Measurements from ENCODE around the gene APOO.

Gene APOO

DNA sequence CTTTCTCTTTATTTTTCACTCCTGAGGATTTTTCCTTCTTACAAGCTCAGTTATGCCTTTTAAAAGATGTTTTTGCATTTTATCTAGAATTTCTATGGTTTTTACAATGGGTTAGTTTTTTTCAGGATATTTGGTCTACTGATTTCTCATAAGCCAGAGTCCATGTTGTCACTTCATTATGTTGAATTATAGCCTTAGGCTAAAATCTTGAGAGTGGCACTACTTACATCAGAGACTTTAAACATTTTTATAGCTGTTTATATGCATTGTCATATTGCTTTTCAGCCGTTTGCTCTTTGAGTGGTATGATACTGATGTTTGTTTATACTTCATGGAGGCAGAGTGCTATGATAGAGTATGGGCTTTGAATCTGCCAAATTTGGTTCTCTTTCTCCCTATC, 36.5 kb upstream of the APOO start:
- H3K27ac ChIP-seq = no peak overlapping the region
- TF ChIP-seq, protein P1, sequence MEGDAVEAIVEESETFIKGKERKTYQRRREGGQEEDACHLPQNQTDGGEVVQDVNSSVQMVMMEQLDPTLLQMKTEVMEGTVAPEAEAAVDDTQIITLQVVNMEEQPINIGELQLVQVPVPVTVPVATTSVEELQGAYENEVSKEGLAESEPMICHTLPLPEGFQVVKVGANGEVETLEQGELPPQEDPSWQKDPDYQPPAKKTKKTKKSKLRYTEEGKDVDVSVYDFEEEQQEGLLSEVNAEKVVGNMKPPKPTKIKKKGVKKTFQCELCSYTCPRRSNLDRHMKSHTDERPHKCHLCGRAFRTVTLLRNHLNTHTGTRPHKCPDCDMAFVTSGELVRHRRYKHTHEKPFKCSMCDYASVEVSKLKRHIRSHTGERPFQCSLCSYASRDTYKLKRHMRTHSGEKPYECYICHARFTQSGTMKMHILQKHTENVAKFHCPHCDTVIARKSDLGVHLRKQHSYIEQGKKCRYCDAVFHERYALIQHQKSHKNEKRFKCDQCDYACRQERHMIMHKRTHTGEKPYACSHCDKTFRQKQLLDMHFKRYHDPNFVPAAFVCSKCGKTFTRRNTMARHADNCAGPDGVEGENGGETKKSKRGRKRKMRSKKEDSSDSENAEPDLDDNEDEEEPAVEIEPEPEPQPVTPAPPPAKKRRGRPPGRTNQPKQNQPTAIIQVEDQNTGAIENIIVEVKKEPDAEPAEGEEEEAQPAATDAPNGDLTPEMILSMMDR (IDR thresholded peaks at IDR 0.05) = no peak
- TF ChIP-seq ZFX (IDR thresholded peaks at IDR 0.05; ENCODE audit: borderline replicate concordance) = no peak

DNA sequence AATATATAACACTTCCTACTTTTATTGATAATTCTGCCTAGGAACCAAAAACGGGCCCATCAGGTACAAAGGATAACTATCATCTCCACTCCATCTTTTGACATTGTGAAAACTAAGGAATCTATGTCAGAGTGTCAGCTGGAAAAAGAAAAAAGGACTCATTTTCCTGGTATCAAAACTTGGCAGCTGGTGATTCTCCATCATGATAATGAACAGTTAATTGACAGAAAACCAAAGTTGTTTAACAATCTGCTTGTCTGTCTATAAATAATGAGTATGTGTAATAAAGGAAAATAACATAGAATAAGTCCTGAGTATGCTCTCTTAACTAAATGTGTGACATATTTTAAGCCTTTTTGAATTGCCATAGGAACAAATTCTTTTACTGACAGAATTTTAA, 31.5 kb upstream of the APOO start:
- TF ChIP-seq ZFX (IDR thresholded peaks at IDR 0.05; ENCODE audit: borderline replicate concordance) = no peak
- TF ChIP-seq, protein P1 (IDR thresholded peaks at IDR 0.05) = no peak
- H3K27ac ChIP-seq = no peak overlapping the region

DNA sequence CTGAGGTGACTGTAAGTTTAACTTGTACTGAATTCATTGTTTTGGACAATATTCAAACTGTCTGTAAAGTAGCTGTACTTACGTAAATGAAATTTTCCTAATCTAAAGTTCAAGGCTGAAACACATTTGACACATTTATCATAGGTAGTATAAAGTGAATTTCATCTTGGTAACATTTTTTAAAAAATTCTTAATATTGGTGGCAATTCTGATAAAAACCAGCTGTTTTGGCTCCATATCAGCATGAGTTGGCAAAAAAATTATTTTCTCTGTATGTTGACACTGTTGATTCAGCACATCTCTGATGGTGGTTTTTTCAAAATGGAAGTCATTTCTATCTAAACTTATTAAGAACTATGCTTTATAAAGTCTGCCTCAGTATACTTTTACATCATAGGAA, 31.0 kb upstream of the APOO start:
- H3K27ac ChIP-seq = no peak overlapping the region
- TF ChIP-seq, protein P1 (IDR thresholded peaks at IDR 0.05) = no peak
- TF ChIP-seq ZFX (IDR thresholded peaks at IDR 0.05; ENCODE audit: borderline replicate concordance) = no peak

DNA sequence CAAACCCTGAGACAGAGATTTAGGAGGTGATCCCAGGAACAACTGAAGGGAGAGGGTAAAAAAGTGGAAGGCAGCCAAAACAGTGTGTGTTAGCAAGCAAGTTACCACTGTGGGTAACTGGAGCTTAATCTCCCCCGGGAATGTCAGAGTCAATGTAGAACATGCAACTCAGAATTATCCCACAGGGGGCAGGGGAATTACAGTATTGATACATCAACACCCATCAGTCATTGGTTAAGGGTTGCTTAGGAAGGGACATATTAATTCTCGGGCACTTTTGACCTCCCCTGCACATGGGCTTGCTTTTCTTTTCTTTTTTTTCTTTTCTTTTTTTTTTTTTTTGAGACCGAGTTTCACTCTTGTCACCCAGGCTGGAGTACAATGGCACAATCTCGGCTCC, 29.4 kb upstream of the APOO start:
- no peak overlapping the region for H3K27ac ChIP-seq
- no peak for TF ChIP-seq ZFX (IDR thresholded peaks at IDR 0.05; ENCODE audit: borderline replicate concordance)

DNA sequence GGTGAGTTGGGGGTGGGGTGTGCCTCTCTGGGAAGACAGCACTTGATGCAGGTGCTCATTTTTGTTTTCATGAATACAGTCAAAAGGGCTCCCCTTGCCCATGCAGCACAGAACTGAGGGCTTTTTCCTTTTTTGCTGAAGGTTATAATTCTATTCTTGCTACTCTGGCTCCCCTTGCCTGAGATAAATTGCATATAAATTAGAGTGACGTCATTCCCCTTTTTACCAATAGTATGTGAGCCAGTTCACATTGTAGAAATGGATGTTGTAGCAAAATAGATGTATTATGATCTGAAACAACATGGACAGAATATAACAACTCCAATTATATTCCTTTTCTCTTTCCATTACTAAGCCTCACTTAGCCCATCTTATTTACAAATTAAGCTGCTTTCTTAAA, 28.4 kb upstream of the APOO start:
- H3K27ac ChIP-seq = no peak overlapping the region
- TF ChIP-seq, protein P1 (IDR thresholded peaks at IDR 0.05) = no peak
- no peak for TF ChIP-seq ZFX (IDR thresholded peaks at IDR 0.05; ENCODE audit: borderline replicate concordance)

DNA sequence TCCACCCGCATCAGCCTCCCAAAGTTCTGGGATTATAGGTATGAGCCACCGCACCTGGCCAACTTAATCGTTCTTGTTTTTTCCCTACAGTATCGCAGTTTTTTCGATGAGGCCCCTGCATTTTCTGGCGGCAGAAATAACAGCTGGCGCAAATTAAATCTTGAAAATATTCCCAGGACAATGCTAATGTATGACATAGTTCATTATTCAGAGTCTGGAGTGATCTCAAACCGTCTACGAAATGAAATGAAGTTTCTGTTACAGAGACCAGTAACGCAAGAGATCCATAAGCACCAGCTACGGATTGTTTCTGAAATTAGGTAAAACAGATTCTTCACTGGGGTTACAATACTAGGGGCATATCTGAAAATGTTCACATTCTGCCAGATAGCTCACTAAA, 27.4 kb upstream of the APOO start:
- no peak overlapping the region for H3K27ac ChIP-seq

DNA sequence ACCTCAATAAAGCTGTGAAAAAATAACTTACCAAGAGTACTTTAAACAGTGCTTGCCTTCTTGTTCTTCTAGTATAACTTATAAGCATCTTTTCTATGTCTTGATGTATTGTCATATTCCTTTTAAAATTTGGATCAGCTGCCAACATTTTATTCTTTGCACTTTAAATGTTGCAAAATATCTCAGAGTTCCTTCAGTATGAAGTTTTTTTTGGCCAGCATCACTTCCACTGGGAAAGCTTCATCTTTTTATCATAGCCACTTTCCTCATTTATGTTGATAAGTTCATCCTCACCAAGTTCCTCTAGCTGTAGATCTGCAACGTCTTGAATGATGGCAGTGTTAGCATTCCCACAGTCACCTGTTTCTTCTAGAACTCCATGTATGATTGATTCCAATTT, 24.3 kb upstream of the APOO start:
- no peak overlapping the region for H3K27ac ChIP-seq
- TF ChIP-seq, protein P1 (IDR thresholded peaks at IDR 0.05) = no peak
- no peak for TF ChIP-seq ZFX (IDR thresholded peaks at IDR 0.05; ENCODE audit: borderline replicate concordance)

More for the DNA sequence above, 27.4 kb upstream of the APOO start:
- TF ChIP-seq, protein P1 (IDR thresholded peaks at IDR 0.05) = no peak
- TF ChIP-seq ZFX (IDR thresholded peaks at IDR 0.05; ENCODE audit: borderline replicate concordance) = no peak

DNA sequence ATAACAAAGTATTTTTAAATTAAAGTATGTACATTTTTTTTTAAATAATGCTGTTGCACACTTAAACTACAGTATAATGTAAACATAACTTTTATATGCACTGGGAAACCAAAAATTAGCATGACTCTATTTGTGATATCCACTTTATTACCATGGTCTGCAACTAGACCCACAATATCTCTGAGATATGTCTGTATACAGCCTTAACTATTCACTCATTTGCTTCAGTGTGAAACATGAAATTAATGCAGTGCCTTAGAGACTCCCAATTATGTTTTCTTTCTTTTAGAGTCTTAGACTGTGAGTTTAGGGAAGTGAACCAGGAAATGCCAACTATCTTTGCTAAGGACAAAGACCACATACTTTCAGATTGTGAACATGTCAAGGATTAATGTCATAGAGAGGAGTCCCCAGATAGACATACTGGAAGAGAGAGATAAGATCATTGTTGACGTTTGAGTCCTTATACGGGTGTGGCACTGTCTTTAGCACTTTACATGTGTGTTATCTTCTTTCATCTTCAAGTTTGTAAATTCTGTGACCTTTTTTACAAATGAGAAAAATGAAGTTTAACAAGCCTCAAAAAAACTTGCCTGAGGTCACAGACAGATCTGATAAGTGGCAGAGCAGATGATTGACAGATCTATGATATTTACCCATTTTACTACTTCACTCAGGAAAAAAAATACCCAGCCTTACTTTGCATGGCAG, 23.3 kb upstream of the APOO start:
- H3K27ac ChIP-seq = no peak overlapping the region
- TF ChIP-seq, protein P1 (IDR thresholded peaks at IDR 0.05) = no peak
- TF ChIP-seq ZFX (IDR thresholded peaks at IDR 0.05; ENCODE audit: borderline replicate concordance) = no peak
